B cell (primary cell): ENCODE measurements around the gene HOXB8. TPM values are rescaled to one million over a fixed set of nuclear protein-coding genes. Genes with fewer than 3 reads are reported as not detected.

Experiments
- ATAC-seq: fragments of 200-7000 bp; cut with Tn5 transposase; one replicate; pipeline ENCODE4 v1.10.0; 2021; ENCODE audit warnings: low read depth, mild to moderate bottlenecking, moderate number of reproducible peaks, moderate library complexity
- CTCF ChIA-PET: fragments of 350-600 bp; sonication (Branson Sonifier 250); formaldehyde crosslinking; loops from one replicate; lab custom pipeline; 2021; ENCODE audit warnings: antibody characterized with exemption, inconsistent platforms; lab: Charles Lee
- POLR2A ChIA-PET: fragments of 350-600 bp; sonication (Branson Sonifier 250); formaldehyde crosslinking; loops from one replicate; lab custom pipeline; 2021; ENCODE audit warnings: antibody characterized with exemption; lab: Charles Lee
- DNase-seq: peaks from one replicate; pipeline ENCODE4 v3.0.0; 2013
- H2AFZ ChIP-seq: 2 replicates; pipeline ENCODE4 v1.6.1; 2012; ENCODE audit warnings: mild to moderate bottlenecking, low read depth, low read length; ENCODE audit not compliant: insufficient read depth, poor library complexity, severe bottlenecking
- H3K27ac ChIP-seq, 2 donors: 1 replicate in 1 of 2; 2 replicates in 1 of 2; pipeline ENCODE4 v1.5.1; 2012 to 2013; ENCODE audit warnings: low read length in 2 of 2, mild to moderate bottlenecking in 2 of 2, moderate library complexity in 1 of 2
- H3K27me3 ChIP-seq, 4 experiments: fragments of 200-600 bp in 1 of 4; sonication (generic) in 1 of 4; replicated peaks in 1 of 4; 1 replicate in 2 of 4; 2 replicates in 2 of 4; pipeline versions ENCODE4 v1.6.1 to v1.7.0; 2013 to 2016; ENCODE audit warnings: low read length in 3 of 4, mild to moderate bottlenecking in 2 of 4, mixed read lengths in 1 of 4, moderate library complexity in 1 of 4; ENCODE audit not compliant: insufficient read depth in 4 of 4, control insufficient read depth in 3 of 4; ENCODE audit errors: control extremely low read depth in 1 of 4
- H3K36me3 ChIP-seq, 2 experiments: replicated peaks in 1 of 2; 1 replicate in 1 of 2; 2 replicates in 1 of 2; pipeline versions ENCODE4 v1.6.1 to v1.7.1; 2013; ENCODE audit warnings: low read length in 1 of 2; ENCODE audit not compliant: insufficient read depth in 2 of 2, control insufficient read depth in 1 of 2; ENCODE audit errors: control extremely low read depth in 1 of 2, extremely low read depth in 1 of 2
- H3K4me1 ChIP-seq, 2 donors: fragments of 200-600 bp in 1 of 2; sonication (generic) in 1 of 2; 1 replicate in 1 of 2; 2 replicates in 1 of 2; pipeline versions ENCODE4 v1.5.1 to v1.6.1; 2013 to 2017; ENCODE audit warnings: low read length in 2 of 2; ENCODE audit not compliant: control insufficient read depth in 2 of 2, insufficient read depth in 2 of 2
- H3K4me2 ChIP-seq: replicated peaks from 2 replicates; pipeline ENCODE3; 2012; ENCODE audit warnings: mild to moderate bottlenecking, low read depth, low read length; ENCODE audit not compliant: poor library complexity, severe bottlenecking
- H3K4me3 ChIP-seq, 5 experiments: fragments of 200-600 bp in 1 of 5; sonication (generic) in 1 of 5; 1 replicate in 3 of 5; 2 replicates in 2 of 5; pipeline versions ENCODE4 v1.5.1 to v1.7.0; 2011 to 2016; ENCODE audit warnings: low read length in 4 of 5, mild to moderate bottlenecking in 4 of 5, low read depth in 2 of 5, control low read depth in 1 of 5, moderate library complexity in 1 of 5; ENCODE audit not compliant: insufficient read depth in 1 of 5; ENCODE audit errors: control extremely low read depth in 1 of 5, extremely low read depth in 1 of 5
- H3K79me2 ChIP-seq: fragments of 200-600 bp; sonication (generic); one replicate; pipeline ENCODE4 v1.6.0; 2016; ENCODE audit warnings: low read length; ENCODE audit not compliant: control insufficient read depth, insufficient read depth
- H3K9ac ChIP-seq: fragments of 200-600 bp; sonication (generic); 2 replicates; pipeline ENCODE4 v1.6.1; 2017; ENCODE audit warnings: mild to moderate bottlenecking, low read length, moderate library complexity
- H3K9me3 ChIP-seq, 3 donors: one replicate each; pipeline versions ENCODE4 v1.6.1 to v1.7.1; 2013; ENCODE audit warnings: low read length in 2 of 3; ENCODE audit not compliant: control insufficient read depth in 2 of 3, insufficient read depth in 1 of 3; ENCODE audit errors: control extremely low read depth in 1 of 3
- H4K20me1 ChIP-seq: 2 replicates; pipeline ENCODE4 v1.6.0; 2012; ENCODE audit warnings: mild to moderate bottlenecking, low read length; ENCODE audit not compliant: insufficient read depth, control insufficient read depth, poor library complexity, severe bottlenecking
- H3K27ac Mint-ChIP-seq: one replicate; pipeline ENCODE4 v1.8.0; 2021; ENCODE audit warnings: mixed read lengths
- H3K27me3 Mint-ChIP-seq: one replicate; pipeline ENCODE4 v1.8.0; 2021; ENCODE audit warnings: mixed read lengths
- H3K4me1 Mint-ChIP-seq: one replicate; pipeline ENCODE4 v1.8.0; 2021; ENCODE audit warnings: mixed read lengths
- H3K4me3 Mint-ChIP-seq: one replicate; pipeline ENCODE4 v1.8.0; 2021; ENCODE audit warnings: mixed read lengths
- H3K9me3 Mint-ChIP-seq: one replicate; pipeline ENCODE4 v1.8.0; 2022; ENCODE audit warnings: mixed read lengths; ENCODE audit not compliant: insufficient read depth
- CTCF ChIP-seq: fragments of 200-600 bp; IDR thresholded peaks from one replicate; pipeline ENCODE4 v1.8.0; 2022; ENCODE audit warnings: antibody characterized with exemption, mild to moderate bottlenecking
- EZH2 ChIP-seq: IDR thresholded peaks from 2 replicates; pipeline ENCODE4 v1.6.1; 2012; ENCODE audit warnings: borderline replicate concordance, low read depth, mild to moderate bottlenecking, moderate library complexity, low read length; ENCODE audit not compliant: insufficient read depth, poor library complexity, severe bottlenecking
- WGBS: methylation state at CpG from one replicate; pipeline ENCODE4 v1.1.5; 2013; ENCODE audit warnings: missing lambda C conversion rate; ENCODE audit not compliant: insufficient coverage; 5-methylcytosine and 5-hydroxymethylcytosine counted together
- intact Hi-C: fragments of 100-400 bp; cut with micrococcal nuclease; formaldehyde crosslinking; loops from one replicate; pipeline ENCODE4 v1.10.0; 2022
- polyA plus RNA-seq: library from polyadenylated mRNA; depleted of rRNA; stranded (reverse); fragments of >200 nt; gene quantifications from 2 replicates; pipeline ENCODE4 v1.2.3, GENCODE V29; 2012
- total RNA-seq, 2 donors: library from RNA; stranded (reverse); fragments of 120-200 nt in 1 of 2; gene quantifications; 1 replicate in 1 of 2; 2 replicates in 1 of 2; pipeline versions ENCODE4 v1.2.3 to v1.2.4, GENCODE V29; 2013 to 2022

HOXB8 gene
- total and polyA plus RNA-seq, 2 donors (not counting 1 experiment from before 2014, with no cell fraction given): not detected

GRCh38 chr17:48636177-48637018, 21.3 kb upstream of the HOXB8 start:
- H3K27ac Mint-ChIP-seq: no peak overlapping the region
- no peak overlapping the region for H3K4me3 Mint-ChIP-seq
- Histone ChIP-seq H3K27ac (no peak overlapping the region), H3K36me3 (no peaks in the 10 kb centered on the region), H3K4me1 (peaks cover 20 to 38% of the 10 kb centered on the region in 2 donors), H2AFZ (peak overlapping the region; percentile 36), H3K9ac (no peak overlapping the region), H4K20me1 (no peaks in the 10 kb centered on the region), H3K4me2 (peak overlapping the region; percentile 54), H3K79me2 (no peaks in the 10 kb centered on the region), H3K4me3 (no peak overlapping the region), H3K27me3 (peaks cover 0 to 86% (median 55%) of the 10 kb centered on the region in 4 experiments), H3K9me3 (peaks cover 0 to 16% (median 0%) of the 10 kb centered on the region in 3 donors)
- peaks cover 84% of the 10 kb centered on the region for H3K27me3 Mint-ChIP-seq
- peaks cover 15% of the 10 kb centered on the region for H3K4me1 Mint-ChIP-seq
- TF ChIP-seq EZH2 (peak; percentile 31), CTCF (peak; percentile 74)
- ATAC-seq (peak; percentile 62), DNase-seq (peak; percentile 66)
- intact Hi-C loops: no loop called here
- H3K9me3 Mint-ChIP-seq: no peaks in the 10 kb centered on the region
- CTCF ChIA-PET: interaction anchor here (0.7 to 2.4 kb wide), 11 partner anchors 10 to 794 kb away, joined by 3 to 9 read pairs (median 5); partner anchors contain the start of gene HOXB9
- POLR2A ChIA-PET: interaction anchor here (0.6 kb wide), 1 partner anchor 26 kb away, joined by 4 read pairs; no protein-coding TSS in a partner anchor
- WGBS: 3% methylated on average over 35 of the region's 39 CpGs
